ENCODE results near the gene HMOX1.
A peak's percentile ranks its signal among the peaks of the same experiment; 100 is the strongest.
"Not testable (repeated sequence)": the region's sequence is repeated elsewhere in the genome, so short reads cannot be mapped to it uniquely, and the experiment has no call there.

Gene HMOX1

GRCh38 chr22:35381424-35382009 lies 621 bp downstream of the HMOX1 start:
- FAIRE-seq = no peak

- FAIRE-seq = no peak
Measured at GRCh38 chr22:35383679-35384071, 2.8 kb downstream of the HMOX1 start.

GRCh38 chr22:35384527-35384926 lies 3.6 kb downstream of the HMOX1 start:
- no peak for FAIRE-seq

- FAIRE-seq = no peak
Measured at GRCh38 chr22:35384975-35385588, 4.2 kb downstream of the HMOX1 start.

- no peak for FAIRE-seq
Measured at GRCh38 chr22:35386670-35387288, 5.9 kb downstream of the HMOX1 start.

GRCh38 chr22:35390933-35391332 lies 10.0 kb downstream of the HMOX1 start:
- FAIRE-seq = no peak

- FAIRE-seq = no peak
Measured at GRCh38 chr22:35392357-35392756, 11.5 kb downstream of the HMOX1 start.

GRCh38 chr22:35393116-35394010 lies 12.5 kb downstream of the HMOX1 start:
- FAIRE-seq = no peak

GRCh38 chr22:35394011-35394312 lies 13.1 kb downstream of the HMOX1 start:
- FAIRE-seq = no peak

- no peak for FAIRE-seq
Measured at GRCh38 chr22:35394810-35395563, 14.1 kb downstream of the HMOX1 start.

GRCh38 chr22:35396622-35397021 lies 15.7 kb downstream of the HMOX1 start:
- FAIRE-seq = not testable (repeated sequence)

GRCh38 chr22:35397095-35397904 lies 16.4 kb downstream of the HMOX1 start:
- no peak for FAIRE-seq

GRCh38 chr22:35398591-35398973 lies 17.7 kb downstream of the HMOX1 start:
- FAIRE-seq = no peak

GRCh38 chr22:35399114-35399677 lies 18.3 kb downstream of the HMOX1 start:
- no peak for FAIRE-seq

GRCh38 chr22:35399678-35400500 lies 19.0 kb downstream of the HMOX1 start, which contains the start of gene MCM5:
TSS of gene MCM5 (plus strand) at chr22:35400140. CDS start at chr22:35400439, 299 bp downstream.
- FAIRE-seq = peak; percentile 91

- no peak for FAIRE-seq
Measured at GRCh38 chr22:35400501-35400790, 19.6 kb downstream of the HMOX1 start.

GRCh38 chr22:35401863-35402262 lies 21.0 kb downstream of the HMOX1 start:
- no peak for FAIRE-seq

- FAIRE-seq = no peak
Measured at GRCh38 chr22:35403356-35403755, 22.5 kb downstream of the HMOX1 start.

GRCh38 chr22:35404176-35404575 lies 23.3 kb downstream of the HMOX1 start:
- no peak for FAIRE-seq

- no peak for FAIRE-seq
Measured at GRCh38 chr22:35406443-35406842, 25.5 kb downstream of the HMOX1 start.

GRCh38 chr22:35407362-35407761 lies 26.5 kb downstream of the HMOX1 start:
- FAIRE-seq = no peak

Data from colon (tissue), 2 donors.